LNCaP clone FGC (cell line): ENCODE results near the gene TMCC2.

Experiments used
- DNase-seq: peaks from one replicate; pipeline ENCODE4 v3.0.0-alpha.2; 2011; ENCODE audit warnings: low read depth
- H3K4me3 ChIP-seq: 2 replicates; pipeline ENCODE4 v1.5.1; 2011; ENCODE audit warnings: mild to moderate bottlenecking, low read depth, low read length, control low read depth
- TF ChIP-seq, protein P1 (sequence below): IDR thresholded peaks from 2 replicates; pipeline ENCODE4 v1.5.1; 2012; ENCODE audit warnings: mild to moderate bottlenecking; ENCODE audit not compliant: control insufficient read depth, insufficient read depth; ENCODE audit errors: extremely low read depth

TMCC2 gene

GRCh38 chr1:205319081-205320018 is 91.6 kb downstream of the TMCC2 start:
- peak; percentile 97 for DNase-seq
- H3K4me3 ChIP-seq = peak overlapping the region; percentile 84
- TF ChIP-seq, protein P1, sequence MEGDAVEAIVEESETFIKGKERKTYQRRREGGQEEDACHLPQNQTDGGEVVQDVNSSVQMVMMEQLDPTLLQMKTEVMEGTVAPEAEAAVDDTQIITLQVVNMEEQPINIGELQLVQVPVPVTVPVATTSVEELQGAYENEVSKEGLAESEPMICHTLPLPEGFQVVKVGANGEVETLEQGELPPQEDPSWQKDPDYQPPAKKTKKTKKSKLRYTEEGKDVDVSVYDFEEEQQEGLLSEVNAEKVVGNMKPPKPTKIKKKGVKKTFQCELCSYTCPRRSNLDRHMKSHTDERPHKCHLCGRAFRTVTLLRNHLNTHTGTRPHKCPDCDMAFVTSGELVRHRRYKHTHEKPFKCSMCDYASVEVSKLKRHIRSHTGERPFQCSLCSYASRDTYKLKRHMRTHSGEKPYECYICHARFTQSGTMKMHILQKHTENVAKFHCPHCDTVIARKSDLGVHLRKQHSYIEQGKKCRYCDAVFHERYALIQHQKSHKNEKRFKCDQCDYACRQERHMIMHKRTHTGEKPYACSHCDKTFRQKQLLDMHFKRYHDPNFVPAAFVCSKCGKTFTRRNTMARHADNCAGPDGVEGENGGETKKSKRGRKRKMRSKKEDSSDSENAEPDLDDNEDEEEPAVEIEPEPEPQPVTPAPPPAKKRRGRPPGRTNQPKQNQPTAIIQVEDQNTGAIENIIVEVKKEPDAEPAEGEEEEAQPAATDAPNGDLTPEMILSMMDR = no peak

GRCh38 chr1:205321162-205321958 is 93.6 kb downstream of the TMCC2 start, which contains the start of gene NUAK2:
NUAK2 (minus strand) TSS chr1:205321745; CDS start chr1:205321628, 117 bp downstream.
- peak; percentile 75 for DNase-seq
- TF ChIP-seq, protein P1 = peak; percentile 38
- H3K4me3 ChIP-seq = peak within 1 kb of the TSS; percentile 84

DNA sequence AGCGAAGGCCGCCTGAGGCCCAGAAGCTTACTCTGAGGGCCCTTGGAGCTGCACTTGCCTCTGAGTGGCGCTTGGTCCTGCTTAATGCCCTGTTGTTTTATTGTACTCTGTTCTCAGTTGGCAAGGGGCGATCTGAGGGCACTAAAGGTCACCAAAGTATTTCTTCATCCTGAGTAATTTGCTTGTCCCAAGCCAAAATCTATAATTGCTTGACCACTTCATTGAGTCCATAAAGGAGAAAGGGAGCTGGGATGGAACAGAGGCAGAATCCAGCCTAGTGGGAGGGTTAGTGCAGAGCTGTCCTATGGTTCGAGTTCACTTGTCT is 94.2 kb downstream of the TMCC2 start:
- H3K4me3 ChIP-seq = peak overlapping the region; percentile 84

More for the DNA sequence above, 94.2 kb downstream of the TMCC2 start:
- no peak for DNase-seq
- TF ChIP-seq, protein P1 = no peak
